Measurements from ENCODE around the gene NRBF2.
A peak's percentile ranks its signal among the peaks of the same experiment; 100 is the strongest.
"Not testable (repeated sequence)": the region's sequence is repeated elsewhere in the genome, so short reads cannot be mapped to it uniquely, and the experiment has no call there.

Gene NRBF2

DNA sequence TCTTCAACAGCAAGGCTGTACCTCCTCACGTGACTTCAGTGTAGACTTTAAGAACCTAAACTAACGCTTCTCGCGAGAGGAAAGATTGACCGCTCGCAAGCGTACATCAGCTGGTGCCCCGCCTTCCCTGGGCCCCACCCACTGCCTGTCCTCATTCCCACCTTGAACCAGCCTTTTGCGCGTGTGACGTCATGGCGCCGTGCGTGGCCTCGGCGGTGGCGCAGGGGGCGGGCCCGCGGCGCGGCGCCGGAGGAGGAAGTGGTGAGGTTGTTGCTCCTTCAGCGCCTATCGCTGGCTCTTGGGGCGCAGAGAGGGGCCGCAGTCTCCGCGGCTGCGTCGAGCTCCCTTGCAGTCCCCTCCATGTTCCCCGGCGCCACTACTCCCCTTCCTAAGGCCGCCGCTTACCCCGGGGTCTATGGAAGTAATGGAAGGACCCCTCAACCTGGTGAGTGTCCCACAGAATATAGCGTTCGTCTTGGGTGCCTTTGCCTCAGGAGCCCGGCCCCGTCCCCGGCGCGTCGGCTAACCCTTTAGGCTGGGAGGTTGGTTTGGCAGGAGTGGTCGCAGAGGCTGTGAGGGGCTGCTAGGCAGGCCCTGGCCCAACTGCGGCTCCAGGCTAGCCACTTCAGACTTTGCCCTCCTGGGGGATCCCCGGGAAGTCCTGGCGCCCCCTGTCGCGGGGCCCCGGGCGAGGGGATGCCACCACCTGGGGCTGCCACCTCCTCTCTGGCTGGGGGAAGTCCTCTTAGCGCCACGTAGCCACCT, at the start of gene NRBF2:
Gene NRBF2, plus strand, starts transcription at position 273 of the 765 bp plus-strand sequence. Its CDS starts 143 bp downstream, at position 416.
- Histone ChIP-seq H3K4me3 (ENCODE audit: low read depth in 1 of 2, low read length in 1 of 2) (peak within 1 kb of the TSS; percentile 96), H3K4me1 (ENCODE audit: control insufficient read depth in 1 of 2, insufficient read depth in 1 of 2, low read depth in 1 of 2, low read length in 1 of 2) (peaks cover 45 to 49% of the 10 kb centered on the region in 2 experiments), H3K9me3 (no peaks in the 10 kb centered on the region), H3K36me3 (peaks cover 12% of the 10 kb centered on the region), H3K27me3 (peaks cover 5% of the 10 kb centered on the region), H3K27ac (peak within 1 kb of the TSS; percentile 99)
- TF ChIP-seq, protein P1, sequence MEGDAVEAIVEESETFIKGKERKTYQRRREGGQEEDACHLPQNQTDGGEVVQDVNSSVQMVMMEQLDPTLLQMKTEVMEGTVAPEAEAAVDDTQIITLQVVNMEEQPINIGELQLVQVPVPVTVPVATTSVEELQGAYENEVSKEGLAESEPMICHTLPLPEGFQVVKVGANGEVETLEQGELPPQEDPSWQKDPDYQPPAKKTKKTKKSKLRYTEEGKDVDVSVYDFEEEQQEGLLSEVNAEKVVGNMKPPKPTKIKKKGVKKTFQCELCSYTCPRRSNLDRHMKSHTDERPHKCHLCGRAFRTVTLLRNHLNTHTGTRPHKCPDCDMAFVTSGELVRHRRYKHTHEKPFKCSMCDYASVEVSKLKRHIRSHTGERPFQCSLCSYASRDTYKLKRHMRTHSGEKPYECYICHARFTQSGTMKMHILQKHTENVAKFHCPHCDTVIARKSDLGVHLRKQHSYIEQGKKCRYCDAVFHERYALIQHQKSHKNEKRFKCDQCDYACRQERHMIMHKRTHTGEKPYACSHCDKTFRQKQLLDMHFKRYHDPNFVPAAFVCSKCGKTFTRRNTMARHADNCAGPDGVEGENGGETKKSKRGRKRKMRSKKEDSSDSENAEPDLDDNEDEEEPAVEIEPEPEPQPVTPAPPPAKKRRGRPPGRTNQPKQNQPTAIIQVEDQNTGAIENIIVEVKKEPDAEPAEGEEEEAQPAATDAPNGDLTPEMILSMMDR (IDR thresholded peaks at IDR 0.05), result peak; percentile 55

DNA sequence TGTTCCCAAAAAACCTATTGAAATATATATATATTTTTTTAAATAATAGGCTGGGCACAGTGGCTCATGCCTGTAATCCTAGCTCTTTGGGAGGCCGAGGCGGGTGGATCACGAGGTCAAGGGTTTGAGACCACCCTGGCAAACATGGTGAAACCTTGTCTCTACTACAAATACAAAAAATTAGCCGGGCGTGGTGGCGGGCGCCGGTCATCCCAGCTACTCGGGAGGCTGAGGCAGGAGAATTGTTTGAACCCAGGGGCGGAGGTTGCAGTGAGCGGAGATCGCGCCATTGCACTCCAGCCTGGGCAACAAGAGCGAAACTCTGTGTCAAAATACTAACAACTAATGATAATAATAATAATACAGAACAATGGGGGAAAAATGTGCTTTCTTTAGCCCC, 49.7 kb upstream of the NRBF2 start:
- H3K9me3 ChIP-seq; H3K36me3 ChIP-seq; H3K4me1 ChIP-seq (ENCODE audit: control insufficient read depth in 1 of 2, insufficient read depth in 1 of 2, low read depth in 1 of 2, low read length in 1 of 2): not testable (repeated sequence)

DNA sequence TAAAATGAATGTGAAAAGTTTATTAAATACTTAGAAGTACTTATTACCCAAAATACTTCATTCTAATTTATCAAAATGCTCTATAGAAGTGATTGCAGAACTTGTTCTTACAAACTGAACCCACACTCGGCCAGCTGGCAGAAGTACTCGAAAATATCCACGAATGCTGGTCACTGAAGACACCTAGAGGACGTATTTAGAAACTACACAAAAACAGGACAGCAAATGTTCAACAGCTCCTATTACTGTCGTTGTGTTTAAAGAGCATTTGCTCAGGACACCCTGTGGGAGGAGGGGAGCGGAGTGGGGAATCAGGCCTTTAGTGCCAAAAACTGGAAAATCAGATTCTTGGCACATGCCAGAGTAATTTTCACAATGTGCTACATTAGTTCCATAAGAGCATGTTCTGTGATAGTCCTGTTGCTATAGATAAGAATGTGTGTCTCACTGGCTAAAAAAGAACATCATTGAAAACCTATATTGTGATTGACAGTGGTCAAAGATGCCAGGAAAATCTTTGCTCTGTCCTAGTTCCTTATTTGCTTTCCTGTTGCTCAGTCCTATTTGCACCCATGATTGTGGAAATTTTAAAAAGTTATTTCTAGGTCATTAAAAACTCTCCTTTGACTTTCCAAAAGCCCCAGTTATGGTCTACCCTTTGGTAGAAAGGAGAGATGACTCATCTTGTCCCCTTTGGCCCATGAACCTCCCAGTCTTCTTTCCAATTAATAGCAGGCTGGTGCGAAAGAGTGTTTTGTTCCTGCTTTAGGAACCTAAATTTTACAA, 49.0 kb upstream of the NRBF2 start:
- TF ChIP-seq, protein P1 (IDR thresholded peaks at IDR 0.05), result peak; percentile 69
- peaks cover 0 to 5% of the 10 kb centered on the region in 2 experiments for H3K4me1 ChIP-seq (ENCODE audit: control insufficient read depth in 1 of 2, insufficient read depth in 1 of 2, low read depth in 1 of 2, low read length in 1 of 2)
- no peak overlapping the region for H3K27ac ChIP-seq
- peaks cover 20% of the 10 kb centered on the region for H3K27me3 ChIP-seq
- no peaks in the 10 kb centered on the region for H3K9me3 ChIP-seq
- H3K36me3 ChIP-seq, result no peaks in the 10 kb centered on the region
- H3K4me3 ChIP-seq (ENCODE audit: low read depth in 1 of 2, low read length in 1 of 2), result no peak overlapping the region

More for the DNA sequence above, 49.7 kb upstream of the NRBF2 start:
- H3K27ac ChIP-seq; H3K4me3 ChIP-seq (ENCODE audit: low read depth in 1 of 2, low read length in 1 of 2): not testable (repeated sequence)
- H3K27me3 ChIP-seq, result peaks cover 20% of the 10 kb centered on the region

DNA sequence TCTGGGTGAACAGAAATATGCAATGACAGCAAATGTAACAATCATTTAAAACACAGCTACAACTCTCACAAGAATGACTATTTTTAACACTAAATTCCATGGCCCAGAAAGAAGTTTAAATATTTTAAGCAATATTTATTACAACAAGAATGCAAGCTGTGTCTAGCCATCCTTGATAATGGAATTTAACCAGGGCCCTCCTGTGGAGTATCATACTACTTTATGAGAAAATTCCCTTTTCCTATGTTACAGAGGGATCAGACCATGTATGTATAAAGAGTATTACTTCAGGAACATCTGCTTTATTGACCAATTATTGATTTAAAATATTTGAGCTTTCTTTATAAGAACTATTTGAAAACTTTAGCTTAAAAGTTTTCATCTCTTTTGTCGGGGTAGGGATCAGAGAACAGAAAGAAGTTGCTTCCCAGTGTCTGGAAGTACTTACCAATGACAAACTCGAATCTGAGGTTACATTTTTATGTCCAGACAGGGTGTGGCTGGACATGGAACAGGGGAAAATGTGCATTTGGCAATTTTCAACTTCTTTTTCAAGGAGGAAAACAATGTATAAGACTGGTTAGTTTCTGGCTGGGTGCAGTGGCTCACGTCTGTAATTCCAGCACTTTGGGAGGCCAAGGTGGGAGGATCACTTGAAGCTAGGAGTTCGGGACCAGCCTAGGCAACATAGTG, 48.3 kb upstream of the NRBF2 start:
- Histone ChIP-seq H3K27ac (no peak overlapping the region), H3K4me1 (ENCODE audit: control insufficient read depth in 1 of 2, insufficient read depth in 1 of 2, low read depth in 1 of 2, low read length in 1 of 2) (peaks cover 0 to 5% of the 10 kb centered on the region in 2 experiments), H3K9me3 (no peaks in the 10 kb centered on the region), H3K4me3 (ENCODE audit: low read depth in 1 of 2, low read length in 1 of 2) (no peak overlapping the region), H3K27me3 (peaks cover 16% of the 10 kb centered on the region), H3K36me3 (no peaks in the 10 kb centered on the region)
- TF ChIP-seq, protein P1 (IDR thresholded peaks at IDR 0.05), result no peak

DNA sequence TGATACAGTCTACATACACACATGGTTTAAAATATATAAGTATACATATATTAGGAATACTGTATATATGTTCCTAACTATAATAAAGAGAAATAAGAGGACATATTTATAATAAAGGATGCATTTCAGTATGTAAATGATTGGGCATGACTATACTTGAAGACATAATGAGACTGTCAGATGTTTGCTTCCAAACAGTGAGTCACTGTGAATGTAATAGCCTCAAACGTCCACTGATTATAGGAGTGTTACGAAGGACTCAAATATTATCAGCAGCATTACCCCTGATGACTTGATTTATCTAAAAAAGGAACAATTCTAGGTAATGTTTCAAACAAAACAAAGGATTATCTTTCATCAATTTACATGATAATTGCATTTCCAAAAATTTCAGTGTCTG, 39.9 kb upstream of the NRBF2 start:
- no peak overlapping the region for H3K4me3 ChIP-seq (ENCODE audit: low read depth in 1 of 2, low read length in 1 of 2)
- no peaks in the 10 kb centered on the region for H3K9me3 ChIP-seq
- no peaks in the 10 kb centered on the region for H3K36me3 ChIP-seq
- TF ChIP-seq, protein P1 (IDR thresholded peaks at IDR 0.05), result no peak
- peaks cover 3% of the 10 kb centered on the region for H3K27me3 ChIP-seq
- H3K4me1 ChIP-seq (ENCODE audit: control insufficient read depth in 1 of 2, insufficient read depth in 1 of 2, low read depth in 1 of 2, low read length in 1 of 2), result no peaks in the 10 kb centered on the region
- H3K27ac ChIP-seq, result no peak overlapping the region
